Activated naive CD8-positive, alpha-beta T cell (primary cell): Measurements from ENCODE around the gene CCND2.

Experiments used
- H3K27ac Mint-ChIP-seq: one replicate; pipeline ENCODE4 v1.8.0; 2021; ENCODE audit warnings: mixed read lengths
- H3K27me3 Mint-ChIP-seq: one replicate; pipeline ENCODE4 v1.8.0; 2021; ENCODE audit warnings: mixed read lengths
- H3K36me3 Mint-ChIP-seq: one replicate; pipeline ENCODE4 v1.8.0; 2021; ENCODE audit warnings: mixed read lengths
- H3K4me1 Mint-ChIP-seq: one replicate; pipeline ENCODE4 v1.8.0; 2021; ENCODE audit warnings: low read depth, mixed read lengths
- H3K4me3 Mint-ChIP-seq: one replicate; pipeline ENCODE4 v1.8.0; 2021; ENCODE audit warnings: mild to moderate bottlenecking, mixed read lengths
- H3K9me3 Mint-ChIP-seq: one replicate; pipeline ENCODE4 v1.8.0; 2021; ENCODE audit warnings: low read depth, mixed read lengths

CCND2 gene

GRCh38 chr12:4278329-4279197 lies 5.0 kb downstream of the CCND2 start:
- no peaks in the 10 kb centered on the region for H3K27me3 Mint-ChIP-seq
- H3K9me3 Mint-ChIP-seq: no peaks in the 10 kb centered on the region
- H3K36me3 Mint-ChIP-seq: peaks cover 20% of the 10 kb centered on the region
- peak overlapping the region; percentile 86 for H3K27ac Mint-ChIP-seq
- peaks cover 57% of the 10 kb centered on the region for H3K4me1 Mint-ChIP-seq
- H3K4me3 Mint-ChIP-seq: peak overlapping the region; percentile 98

GRCh38 chr12:4279198-4279690 lies 5.7 kb downstream of the CCND2 start:
- H3K4me3 Mint-ChIP-seq: peak overlapping the region; percentile 98
- peak overlapping the region; percentile 86 for H3K27ac Mint-ChIP-seq
- H3K27me3 Mint-ChIP-seq: no peaks in the 10 kb centered on the region
- H3K9me3 Mint-ChIP-seq: no peaks in the 10 kb centered on the region
- H3K4me1 Mint-ChIP-seq: peaks cover 64% of the 10 kb centered on the region
- peaks cover 20% of the 10 kb centered on the region for H3K36me3 Mint-ChIP-seq

GRCh38 chr12:4280351-4281163 lies 7.0 kb downstream of the CCND2 start:
- Mint-ChIP-seq H3K4me1 (peaks cover 72% of the 10 kb centered on the region), H3K4me3 (peak overlapping the region; percentile 98), H3K27me3 (no peaks in the 10 kb centered on the region), H3K27ac (peak overlapping the region; percentile 72), H3K36me3 (peaks cover 22% of the 10 kb centered on the region), H3K9me3 (no peaks in the 10 kb centered on the region)

- no peaks in the 10 kb centered on the region for H3K9me3 Mint-ChIP-seq
- H3K4me3 Mint-ChIP-seq: peak overlapping the region; percentile 57
- peaks cover 20% of the 10 kb centered on the region for H3K36me3 Mint-ChIP-seq
- peaks cover 78% of the 10 kb centered on the region for H3K4me1 Mint-ChIP-seq
- peak overlapping the region; percentile 72 for H3K27ac Mint-ChIP-seq
- no peaks in the 10 kb centered on the region for H3K27me3 Mint-ChIP-seq
Measured at GRCh38 chr12:4281173-4281654, 7.7 kb downstream of the CCND2 start.

- Mint-ChIP-seq H3K27me3 (no peaks in the 10 kb centered on the region), H3K4me3 (peak overlapping the region; percentile 7), H3K27ac (peak overlapping the region; percentile 54), H3K9me3 (no peaks in the 10 kb centered on the region), H3K4me1 (peaks cover 80% of the 10 kb centered on the region), H3K36me3 (peaks cover 15% of the 10 kb centered on the region)
Measured at GRCh38 chr12:4282103-4282891, 8.7 kb downstream of the CCND2 start.

GRCh38 chr12:4282892-4283511 lies 9.4 kb downstream of the CCND2 start:
- Mint-ChIP-seq H3K27ac (peak overlapping the region; percentile 64), H3K27me3 (no peaks in the 10 kb centered on the region), H3K4me1 (peaks cover 84% of the 10 kb centered on the region), H3K4me3 (peak overlapping the region; percentile 27), H3K36me3 (peaks cover 12% of the 10 kb centered on the region), H3K9me3 (no peaks in the 10 kb centered on the region)

GRCh38 chr12:4283512-4284255 lies 10.1 kb downstream of the CCND2 start:
- Mint-ChIP-seq H3K4me1 (peaks cover 85% of the 10 kb centered on the region), H3K4me3 (peak overlapping the region; percentile 44), H3K36me3 (peaks cover 9% of the 10 kb centered on the region), H3K27ac (peak overlapping the region; percentile 64), H3K27me3 (no peaks in the 10 kb centered on the region), H3K9me3 (no peaks in the 10 kb centered on the region)

GRCh38 chr12:4284306-4284705 lies 10.7 kb downstream of the CCND2 start:
- Mint-ChIP-seq H3K4me3 (no peak overlapping the region), H3K9me3 (no peaks in the 10 kb centered on the region), H3K36me3 (peaks cover 9% of the 10 kb centered on the region), H3K4me1 (peaks cover 83% of the 10 kb centered on the region), H3K27ac (no peak overlapping the region), H3K27me3 (no peaks in the 10 kb centered on the region)

- H3K36me3 Mint-ChIP-seq: peaks cover 9% of the 10 kb centered on the region
- H3K4me3 Mint-ChIP-seq: no peak overlapping the region
- peak overlapping the region; percentile 4 for H3K27ac Mint-ChIP-seq
- peaks cover 83% of the 10 kb centered on the region for H3K4me1 Mint-ChIP-seq
- H3K9me3 Mint-ChIP-seq: no peaks in the 10 kb centered on the region
- no peaks in the 10 kb centered on the region for H3K27me3 Mint-ChIP-seq
Measured at GRCh38 chr12:4285070-4285469, 11.5 kb downstream of the CCND2 start.

GRCh38 chr12:4286228-4286627 lies 12.7 kb downstream of the CCND2 start:
- Mint-ChIP-seq H3K36me3 (peaks cover 12% of the 10 kb centered on the region), H3K4me3 (peak overlapping the region; percentile 55), H3K9me3 (no peaks in the 10 kb centered on the region), H3K27me3 (no peaks in the 10 kb centered on the region), H3K4me1 (peaks cover 81% of the 10 kb centered on the region), H3K27ac (peak overlapping the region; percentile 69)

- no peaks in the 10 kb centered on the region for H3K9me3 Mint-ChIP-seq
- H3K4me1 Mint-ChIP-seq: peaks cover 84% of the 10 kb centered on the region
- peak overlapping the region; percentile 86 for H3K27ac Mint-ChIP-seq
- H3K27me3 Mint-ChIP-seq: no peaks in the 10 kb centered on the region
- peak overlapping the region; percentile 55 for H3K4me3 Mint-ChIP-seq
- peaks cover 18% of the 10 kb centered on the region for H3K36me3 Mint-ChIP-seq
Measured at GRCh38 chr12:4286771-4287317, 13.3 kb downstream of the CCND2 start.

GRCh38 chr12:4287325-4288211 lies 14.0 kb downstream of the CCND2 start:
- Mint-ChIP-seq H3K4me1 (peaks cover 86% of the 10 kb centered on the region), H3K27me3 (no peaks in the 10 kb centered on the region), H3K4me3 (peak overlapping the region; percentile 61), H3K36me3 (peaks cover 18% of the 10 kb centered on the region), H3K9me3 (no peaks in the 10 kb centered on the region), H3K27ac (peak overlapping the region; percentile 86)
